GM12874 (cell line): ENCODE measurements around the gene ZSCAN5B.

ENCODE experiments used
- TF ChIP-seq, protein P1 (sequence below): IDR thresholded peaks from 2 replicates; pipeline ENCODE4 v1.5.1; 2011; ENCODE audit warnings: low read depth, mild to moderate bottlenecking, control low read depth, low read length, moderate library complexity; ENCODE audit not compliant: insufficient read depth

The ZSCAN5B gene

GRCh38 chr19:56140583-56141416 lies 56.8 kb downstream of the ZSCAN5B start, which contains the start of gene ZNF444:
Gene ZNF444 (plus strand): TSS chr19:56141287. CDS start chr19:56146912, 5,625 bp downstream.
- TF ChIP-seq, protein P1, sequence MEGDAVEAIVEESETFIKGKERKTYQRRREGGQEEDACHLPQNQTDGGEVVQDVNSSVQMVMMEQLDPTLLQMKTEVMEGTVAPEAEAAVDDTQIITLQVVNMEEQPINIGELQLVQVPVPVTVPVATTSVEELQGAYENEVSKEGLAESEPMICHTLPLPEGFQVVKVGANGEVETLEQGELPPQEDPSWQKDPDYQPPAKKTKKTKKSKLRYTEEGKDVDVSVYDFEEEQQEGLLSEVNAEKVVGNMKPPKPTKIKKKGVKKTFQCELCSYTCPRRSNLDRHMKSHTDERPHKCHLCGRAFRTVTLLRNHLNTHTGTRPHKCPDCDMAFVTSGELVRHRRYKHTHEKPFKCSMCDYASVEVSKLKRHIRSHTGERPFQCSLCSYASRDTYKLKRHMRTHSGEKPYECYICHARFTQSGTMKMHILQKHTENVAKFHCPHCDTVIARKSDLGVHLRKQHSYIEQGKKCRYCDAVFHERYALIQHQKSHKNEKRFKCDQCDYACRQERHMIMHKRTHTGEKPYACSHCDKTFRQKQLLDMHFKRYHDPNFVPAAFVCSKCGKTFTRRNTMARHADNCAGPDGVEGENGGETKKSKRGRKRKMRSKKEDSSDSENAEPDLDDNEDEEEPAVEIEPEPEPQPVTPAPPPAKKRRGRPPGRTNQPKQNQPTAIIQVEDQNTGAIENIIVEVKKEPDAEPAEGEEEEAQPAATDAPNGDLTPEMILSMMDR = no peak

GRCh38 chr19:56139847-56140582 lies 57.6 kb downstream of the ZSCAN5B start:
- TF ChIP-seq, protein P1 = no peak
